Measurements from ENCODE around the gene METTL26.
A peak's percentile ranks its signal among the peaks of the same experiment; 100 is the strongest.
"Not testable (repeated sequence)": the region's sequence is repeated elsewhere in the genome, so short reads cannot be mapped to it uniquely, and the experiment has no call there.

The METTL26 gene

DNA sequence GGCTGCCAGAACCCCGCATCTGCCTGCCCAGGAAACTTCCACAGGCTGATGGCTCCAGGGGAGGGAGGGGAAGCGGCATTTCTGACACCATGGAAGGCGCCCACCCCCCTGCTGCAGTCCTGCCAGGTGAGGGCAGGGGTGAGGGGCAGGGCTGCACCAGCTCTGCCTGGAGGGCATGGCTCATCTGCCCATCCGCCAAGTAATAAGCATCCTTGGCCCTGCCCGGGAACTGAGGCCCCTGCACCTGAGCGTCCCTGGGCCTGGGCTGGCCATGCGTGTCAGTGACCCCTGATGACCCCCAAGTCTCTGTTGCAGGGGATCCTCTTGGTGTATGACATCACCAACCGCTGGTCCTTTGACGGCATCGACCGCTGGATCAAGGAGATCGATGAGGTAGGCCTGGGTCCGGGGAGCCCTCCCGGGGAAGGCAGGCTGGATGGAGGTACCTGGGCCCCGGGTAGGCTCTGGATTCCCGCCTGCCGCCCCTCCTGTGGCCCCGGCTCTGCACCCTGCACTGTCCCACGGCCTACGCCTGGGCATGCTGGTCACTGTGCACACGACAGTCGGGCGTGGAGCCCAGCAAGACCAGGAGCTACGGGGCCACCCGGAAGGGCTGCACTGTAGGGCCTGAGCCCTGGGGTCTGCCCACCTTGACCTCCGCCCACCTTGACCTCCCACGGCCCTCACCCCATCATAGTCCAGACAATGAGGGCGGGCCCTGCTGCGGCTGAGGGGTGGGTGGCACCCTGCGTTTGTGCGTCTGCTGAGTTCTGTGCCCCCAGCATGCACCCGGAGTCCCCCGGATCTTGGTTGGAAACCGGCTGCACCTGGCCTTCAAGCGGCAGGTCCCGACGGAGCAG lies 10.8 kb downstream of the METTL26 start:
- DNase-seq (ENCODE audit: low read depth in 2 of 2) = no peak

DNA sequence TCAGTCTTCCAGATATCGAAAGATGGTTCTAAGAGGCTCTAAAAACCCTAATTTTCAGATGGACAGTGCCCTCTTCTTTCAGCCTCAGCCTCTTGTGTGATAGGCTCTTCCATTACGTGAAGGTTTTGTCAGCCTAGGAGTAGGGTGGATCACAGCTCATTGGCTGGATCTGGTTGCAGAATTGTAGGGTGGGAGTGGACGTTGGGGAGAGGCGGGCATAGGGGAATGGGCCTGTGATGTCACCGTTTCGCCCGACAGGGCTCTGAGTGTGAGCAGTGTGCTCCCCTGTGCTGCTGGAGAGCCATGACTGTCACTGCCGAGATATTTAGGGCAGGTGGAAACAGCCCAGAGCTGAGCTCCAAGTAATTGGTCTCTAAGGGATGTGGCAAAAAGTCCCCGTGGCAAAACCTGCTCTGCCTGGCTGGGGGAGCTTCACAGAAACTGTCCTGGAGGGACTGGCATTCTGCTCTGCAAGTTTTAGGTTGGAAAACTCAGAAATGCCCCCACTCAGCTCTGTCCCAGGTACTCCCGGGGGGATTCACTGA lies 11.5 kb downstream of the METTL26 start:
- DNase-seq (ENCODE audit: low read depth in 2 of 2) = no peak

DNA sequence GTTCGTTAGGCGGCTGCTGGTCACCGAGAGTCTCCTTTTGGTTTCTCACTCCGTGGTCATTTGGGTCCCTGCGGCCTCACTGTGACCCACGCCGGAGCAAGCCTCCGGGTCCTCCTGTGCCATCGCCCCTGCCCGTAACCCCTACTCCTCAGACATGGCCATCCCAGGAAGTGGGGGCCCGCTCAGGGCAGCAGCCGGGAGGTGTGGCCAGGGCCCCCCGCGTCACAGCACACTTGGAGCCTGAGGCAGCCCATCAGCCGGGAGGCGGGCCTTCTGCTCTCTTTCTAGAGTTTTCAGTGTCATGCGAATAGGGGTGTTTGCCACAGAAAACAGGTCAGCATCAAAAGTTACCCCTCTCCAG lies 13.2 kb downstream of the METTL26 start:
- DNase-seq (ENCODE audit: low read depth in 2 of 2) = no peak

DNA sequence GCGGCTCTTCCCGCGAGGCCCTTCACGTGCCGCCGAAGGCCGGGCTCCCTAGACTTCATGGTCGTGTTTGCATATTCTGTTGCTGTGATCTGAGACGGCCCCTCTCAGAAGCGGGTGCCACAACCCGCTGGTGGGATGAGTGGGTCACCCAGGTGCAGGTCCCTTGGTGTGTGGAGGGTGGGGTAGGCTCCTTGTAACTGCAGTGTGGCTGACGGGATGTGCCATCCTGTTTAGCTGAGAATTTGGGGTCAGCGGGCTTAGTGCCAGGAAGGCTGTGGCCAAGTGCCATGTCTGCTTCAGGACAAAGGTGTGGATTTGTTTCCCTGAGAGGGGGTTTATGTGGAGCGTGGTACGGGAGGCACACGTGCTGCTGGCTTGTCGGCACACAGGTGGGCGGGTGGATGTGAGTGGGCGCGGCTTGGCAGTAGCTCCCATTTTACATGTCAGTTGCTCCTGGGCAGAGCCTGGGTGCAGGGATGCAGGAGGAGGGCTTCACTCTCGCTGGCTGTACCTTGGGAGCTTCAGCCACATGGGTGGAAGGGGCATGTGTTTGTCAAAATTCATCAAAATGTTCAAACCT lies 14.5 kb downstream of the METTL26 start:
- DNase-seq (ENCODE audit: low read depth in 2 of 2) = no peak

DNA sequence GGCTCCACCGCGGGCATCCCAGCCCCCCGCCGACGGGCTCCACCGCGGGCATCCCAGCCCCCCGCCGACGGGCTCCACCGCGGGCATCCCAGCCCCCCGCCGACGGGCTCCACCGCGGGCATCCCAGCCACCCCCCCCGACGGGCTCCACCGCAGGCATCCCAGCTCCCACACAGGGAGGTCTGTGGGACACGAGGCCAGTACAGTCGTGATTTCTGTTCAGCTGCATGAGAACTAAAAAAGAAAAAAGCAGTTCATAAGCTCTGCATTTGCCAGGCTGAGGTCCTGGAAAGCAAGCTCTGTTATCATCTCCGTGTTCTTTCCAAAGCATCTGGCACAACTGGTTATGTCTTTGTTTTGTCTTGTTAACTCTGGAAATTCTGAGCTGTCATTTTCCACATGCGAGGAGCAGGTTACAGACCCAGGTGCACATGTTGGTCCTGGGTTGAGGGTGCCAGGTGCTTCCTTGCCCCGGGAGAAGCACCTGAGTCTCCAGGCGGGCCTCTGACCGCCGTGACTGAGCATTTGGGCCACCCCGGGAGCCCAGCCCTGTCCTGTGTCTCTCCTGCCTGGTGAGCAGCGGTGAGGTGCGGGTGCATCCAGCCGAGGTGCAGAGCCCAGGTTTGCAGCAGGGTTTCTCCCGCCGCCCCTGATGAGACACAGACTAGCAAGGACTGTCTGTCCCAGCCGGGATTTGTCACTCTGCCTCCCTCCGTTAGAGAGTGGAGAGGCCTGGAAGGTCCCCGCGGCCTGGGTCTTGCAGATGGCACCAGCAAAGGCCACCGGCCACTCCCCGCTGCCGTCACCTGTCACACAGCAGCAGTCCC lies 15.2 kb downstream of the METTL26 start:
- no peak for DNase-seq (ENCODE audit: low read depth in 2 of 2)

DNA sequence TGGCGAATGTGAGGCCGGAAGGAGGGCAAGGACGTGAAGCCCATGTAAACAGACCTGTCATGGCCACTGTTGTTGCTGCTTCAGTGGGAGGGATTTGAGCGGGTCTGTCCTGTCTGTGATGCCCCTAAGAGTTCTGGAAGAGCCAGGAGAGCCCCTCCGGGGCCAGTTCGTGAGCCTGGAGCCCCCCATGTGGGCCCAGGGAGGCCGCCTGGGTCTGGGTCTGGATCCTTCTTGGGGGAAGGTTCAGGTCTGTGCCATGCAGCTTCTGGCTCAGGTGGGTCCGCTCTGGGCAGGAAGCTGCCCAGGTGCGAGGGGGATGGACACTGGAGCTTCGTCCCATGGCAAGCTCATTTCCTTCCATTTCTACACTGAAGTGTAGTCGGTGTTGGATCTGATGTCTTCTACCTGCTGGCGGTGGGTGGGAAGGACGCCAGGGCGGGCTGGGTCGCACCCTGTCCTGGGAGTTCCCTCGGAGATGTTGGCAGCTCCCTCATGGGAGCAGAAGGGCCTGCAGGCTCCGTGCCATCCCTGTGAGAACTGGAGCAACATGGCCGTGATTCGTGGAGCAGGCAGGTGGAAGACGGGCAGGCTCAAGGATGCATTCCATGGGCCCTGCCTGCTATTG lies 16.5 kb downstream of the METTL26 start:
- DNase-seq (ENCODE audit: low read depth in 2 of 2) = no peak

DNA sequence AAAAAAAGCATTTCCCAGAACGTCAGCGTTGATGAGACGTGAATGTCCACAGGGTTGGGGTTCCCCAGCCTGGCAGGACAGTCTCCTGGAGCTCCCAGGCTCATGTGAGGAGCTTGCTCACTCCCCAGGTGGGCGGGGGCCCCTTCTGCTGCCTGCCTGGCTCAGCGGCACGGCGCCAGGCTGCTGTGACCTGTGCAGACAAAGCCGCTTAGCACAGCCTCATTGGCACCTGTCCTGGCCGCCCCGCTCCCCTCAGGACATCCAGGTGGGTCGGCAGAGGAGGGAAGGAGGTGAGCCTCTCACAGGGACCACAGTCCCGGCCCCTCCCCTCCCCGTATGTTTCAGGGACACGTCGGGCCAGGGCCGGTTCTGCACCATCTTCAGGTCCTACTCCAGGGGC lies 18.2 kb downstream of the METTL26 start:
- DNase-seq (ENCODE audit: low read depth in 2 of 2) = no peak

DNA sequence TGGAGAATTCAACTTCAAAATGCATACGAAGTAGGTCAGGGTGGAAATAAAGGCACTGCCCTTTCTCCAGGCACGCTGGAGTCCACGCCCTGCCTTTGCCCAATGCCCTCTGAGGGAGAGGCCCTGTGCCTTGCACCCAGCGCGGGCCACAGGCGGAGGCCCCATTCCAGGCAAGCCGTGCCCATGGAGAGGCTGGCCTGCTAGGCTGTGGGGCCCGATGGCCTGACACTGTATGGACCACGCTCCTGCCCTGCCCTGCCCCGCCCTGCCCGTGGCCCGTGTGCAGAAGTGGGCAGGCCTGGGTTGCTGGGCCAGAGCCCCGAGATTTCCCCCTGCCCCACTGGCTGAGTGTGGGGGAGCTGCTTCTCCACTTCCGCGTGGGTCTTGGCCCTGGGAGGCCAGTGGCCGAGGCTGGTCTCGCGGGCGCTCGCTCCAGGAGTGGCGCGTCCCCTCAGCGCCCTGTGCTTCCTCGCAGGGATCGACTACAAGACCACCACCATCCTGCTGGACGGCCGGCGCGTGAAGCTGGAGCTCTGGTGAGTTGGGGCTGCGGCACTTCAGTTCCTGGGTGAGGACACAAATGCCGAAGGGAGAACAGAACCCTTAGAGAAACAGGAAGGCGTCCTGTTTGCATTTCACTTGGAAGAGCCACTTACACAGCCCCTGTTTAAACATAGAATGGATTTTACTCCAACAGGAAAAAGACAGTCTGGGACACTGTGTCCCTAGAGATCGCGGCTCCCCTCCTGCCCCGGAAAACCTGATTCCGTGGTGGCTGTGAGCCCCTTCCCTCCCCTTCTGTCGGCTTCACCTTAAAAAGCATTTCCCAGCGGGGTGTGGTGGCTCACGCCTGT lies 19.1 kb downstream of the METTL26 start:
- no peak for DNase-seq (ENCODE audit: low read depth in 2 of 2)

DNA sequence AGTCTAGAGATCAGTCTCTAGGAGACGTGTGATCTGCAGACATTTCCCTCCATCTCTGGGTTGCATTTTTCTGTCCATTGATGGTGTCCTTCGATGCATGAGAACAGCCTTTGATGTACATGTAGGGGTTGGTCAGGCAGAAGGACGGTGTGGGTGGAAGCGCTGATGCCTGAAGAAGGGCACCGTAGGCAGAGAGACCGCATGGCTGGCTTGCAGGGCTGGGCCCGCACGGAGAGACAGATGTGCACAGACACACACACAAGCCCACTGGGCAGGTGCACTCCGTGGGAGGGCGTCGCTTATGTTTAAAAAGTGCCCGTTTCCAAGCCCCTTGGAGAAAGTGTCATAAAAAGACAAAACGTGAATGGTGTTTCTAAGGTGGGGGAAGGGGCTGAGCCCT lies 21.0 kb downstream of the METTL26 start:
- DNase-seq (ENCODE audit: low read depth in 2 of 2) = no peak

DNA sequence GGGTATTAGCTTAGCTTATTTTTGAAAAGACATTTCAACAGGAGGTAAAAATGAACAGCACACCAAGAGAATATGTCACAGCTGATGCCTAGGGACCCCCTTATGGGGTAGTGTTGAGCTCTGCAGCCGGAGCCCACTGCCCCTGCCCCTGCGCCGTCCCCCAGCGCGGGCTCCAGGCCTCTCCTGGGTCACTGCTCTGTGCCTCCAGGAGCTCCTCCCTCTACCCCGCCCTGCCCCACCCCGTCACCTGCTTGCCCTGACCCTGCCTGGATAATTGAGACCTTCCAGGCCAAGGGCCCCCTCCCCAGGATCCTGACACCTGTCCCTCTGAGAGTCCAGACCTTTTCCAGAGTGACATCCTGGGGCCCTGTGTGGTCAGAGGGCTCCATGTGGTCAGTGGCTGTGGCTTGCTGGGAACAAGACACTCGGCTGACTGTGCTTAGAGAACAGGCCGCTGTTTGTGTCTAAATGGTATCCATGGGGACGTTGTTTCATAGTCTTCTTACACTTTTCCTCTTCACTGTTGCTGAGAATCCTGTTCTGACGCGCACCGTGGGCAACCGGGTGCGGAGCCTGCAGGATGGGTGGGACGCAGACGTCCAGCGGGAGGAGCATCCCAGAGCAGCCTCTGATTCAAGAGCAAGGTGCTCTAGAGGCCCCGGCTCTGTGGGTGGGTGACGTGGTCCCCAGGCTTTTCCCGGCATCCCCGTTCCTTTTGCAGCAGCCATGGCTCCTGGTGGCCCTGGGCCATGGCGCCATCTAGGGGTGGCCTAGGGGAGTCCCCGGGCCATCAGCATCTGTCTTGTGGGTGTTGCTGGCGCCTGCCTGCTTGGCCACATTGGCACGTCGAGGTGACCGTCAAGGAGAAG lies 25.4 kb downstream of the METTL26 start:
- DNase-seq (ENCODE audit: low read depth in 2 of 2) = peak; percentile 55 to 59

DNA sequence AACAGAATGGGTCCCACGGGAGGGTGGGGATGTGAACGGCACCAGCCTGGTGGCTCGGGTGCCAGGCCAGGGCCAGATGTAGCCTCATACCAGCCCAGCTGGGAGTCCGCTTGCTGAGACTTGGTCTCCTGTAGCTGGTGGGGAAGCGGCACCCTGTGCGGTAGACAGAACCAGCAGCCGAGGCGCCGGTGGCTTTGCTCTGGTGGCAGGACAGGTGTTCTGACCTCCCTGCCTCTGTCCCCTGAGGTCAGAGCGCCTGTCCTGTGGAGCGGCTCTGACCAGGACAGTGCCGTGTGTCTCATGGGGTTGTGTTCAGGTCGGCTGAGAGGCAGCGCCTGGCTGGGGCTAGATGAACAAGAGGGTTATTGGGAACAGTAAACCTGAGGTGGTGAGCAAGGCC lies 26.1 kb downstream of the METTL26 start:
- no peak for DNase-seq (ENCODE audit: low read depth in 2 of 2)

DNA sequence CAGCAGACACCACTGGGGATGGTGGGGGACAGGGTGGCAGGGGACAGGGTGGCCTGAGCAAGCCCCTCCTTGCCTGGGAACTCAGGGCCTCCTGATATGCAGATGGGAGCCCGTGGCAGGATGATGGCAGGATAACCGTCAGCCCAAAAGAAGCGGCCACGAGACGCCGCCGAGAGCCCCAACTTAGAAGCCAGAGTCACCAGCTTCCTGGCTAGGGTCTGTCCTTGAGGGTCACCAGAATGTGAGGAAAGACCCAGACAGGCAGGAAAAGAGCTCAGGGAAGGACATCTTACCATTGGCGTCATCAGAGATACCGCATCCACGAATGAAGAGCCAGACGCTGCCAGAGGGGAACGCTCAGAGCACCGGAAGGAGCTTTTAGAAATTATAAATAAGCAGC lies 26.8 kb downstream of the METTL26 start:
- DNase-seq (ENCODE audit: low read depth in 2 of 2) = no peak

DNA sequence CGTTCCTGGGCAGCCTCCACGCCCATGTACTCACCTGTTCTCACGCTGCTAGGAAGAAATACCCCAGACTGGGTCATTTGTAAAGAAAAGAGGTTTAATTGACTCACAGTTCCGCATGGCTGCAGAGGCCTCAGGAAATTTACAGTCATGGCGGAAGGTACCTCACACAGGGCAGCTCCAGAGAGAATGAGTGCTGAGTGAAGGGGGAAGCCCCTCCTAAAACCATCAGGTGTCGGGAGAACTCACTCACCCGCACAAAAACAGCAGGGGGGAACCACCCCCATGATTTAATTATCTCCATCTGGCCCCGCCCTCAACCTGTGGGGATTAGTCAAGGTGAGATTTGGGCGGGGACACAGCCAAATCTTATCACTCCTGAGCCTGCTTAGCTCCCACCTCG lies 28.1 kb downstream of the METTL26 start:
- DNase-seq (ENCODE audit: low read depth in 2 of 2) = peak in 1 of 2 donors; percentile 39

DNA sequence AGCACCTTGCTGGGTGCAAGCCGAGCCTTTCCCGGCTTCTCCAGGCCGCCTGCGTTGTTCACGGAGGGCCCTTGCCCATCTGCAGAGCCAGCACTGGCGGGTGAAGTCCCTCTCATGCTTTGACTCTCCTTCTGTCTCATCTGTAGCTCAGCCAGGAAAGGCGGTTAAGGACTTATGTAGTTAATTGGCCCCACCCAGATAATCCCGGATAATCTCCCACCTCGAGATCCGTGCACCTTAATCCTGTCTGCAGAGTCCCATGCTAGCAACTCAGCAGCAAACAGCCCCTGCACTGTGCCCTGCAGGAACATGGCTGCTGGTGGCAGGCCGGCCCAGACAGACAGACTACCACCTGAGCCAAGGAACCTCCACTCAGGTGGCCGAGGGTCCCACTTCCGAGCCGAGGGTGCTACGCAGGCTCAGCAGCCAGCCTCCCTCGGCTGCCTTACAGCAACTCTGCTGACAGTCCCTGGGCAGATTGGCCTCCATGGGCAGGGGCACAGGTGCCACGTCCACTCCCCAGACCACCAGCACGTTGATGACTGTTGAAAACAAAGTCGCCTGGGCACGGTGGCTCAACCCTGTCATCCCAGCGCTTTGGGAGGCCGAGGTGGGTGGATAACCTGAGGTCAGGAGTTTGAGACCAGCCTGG lies 29.3 kb downstream of the METTL26 start:
- no peak for DNase-seq (ENCODE audit: low read depth in 2 of 2)

DNA sequence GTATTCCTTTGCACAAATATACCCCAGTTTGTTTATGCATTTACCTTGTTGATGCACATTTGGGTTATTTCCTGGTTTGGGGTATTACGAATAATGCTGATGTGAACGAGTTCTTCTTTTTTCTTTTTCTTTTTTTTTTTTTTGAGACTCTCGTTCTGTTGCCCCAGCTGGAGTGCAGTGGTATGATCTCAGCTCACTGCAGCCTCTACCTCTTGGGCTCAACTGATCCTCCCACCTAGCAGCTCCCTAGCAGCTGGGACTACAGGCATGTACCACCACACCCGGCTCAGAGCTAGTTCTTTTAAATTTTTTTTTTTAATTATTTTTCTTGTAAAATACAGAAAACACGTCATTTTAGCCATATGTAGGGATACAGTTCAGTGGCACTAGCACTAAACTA lies 32.2 kb downstream of the METTL26 start:
- no peak for DNase-seq (ENCODE audit: low read depth in 2 of 2)

DNA sequence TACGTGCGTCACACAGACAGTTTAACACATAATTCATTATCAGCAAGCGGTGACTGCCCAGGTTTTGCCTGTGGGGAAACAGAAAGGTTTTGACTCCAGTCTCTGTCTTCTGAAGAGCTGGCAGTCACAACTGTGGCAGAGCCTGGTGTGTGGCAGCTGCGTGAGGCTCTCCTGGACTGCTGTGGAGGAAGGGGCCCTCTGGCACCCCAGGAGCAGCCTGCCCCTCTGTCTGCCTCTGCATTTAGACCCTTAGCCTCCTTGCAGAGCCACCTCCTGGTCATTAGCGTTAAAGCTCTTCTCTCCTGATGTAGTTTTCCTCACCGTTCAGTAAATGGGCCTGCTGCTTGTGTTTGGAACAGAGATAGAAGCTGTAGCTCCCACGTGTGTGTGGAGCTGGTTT lies 35.3 kb downstream of the METTL26 start:
- no peak for DNase-seq (ENCODE audit: low read depth in 2 of 2)

DNA sequence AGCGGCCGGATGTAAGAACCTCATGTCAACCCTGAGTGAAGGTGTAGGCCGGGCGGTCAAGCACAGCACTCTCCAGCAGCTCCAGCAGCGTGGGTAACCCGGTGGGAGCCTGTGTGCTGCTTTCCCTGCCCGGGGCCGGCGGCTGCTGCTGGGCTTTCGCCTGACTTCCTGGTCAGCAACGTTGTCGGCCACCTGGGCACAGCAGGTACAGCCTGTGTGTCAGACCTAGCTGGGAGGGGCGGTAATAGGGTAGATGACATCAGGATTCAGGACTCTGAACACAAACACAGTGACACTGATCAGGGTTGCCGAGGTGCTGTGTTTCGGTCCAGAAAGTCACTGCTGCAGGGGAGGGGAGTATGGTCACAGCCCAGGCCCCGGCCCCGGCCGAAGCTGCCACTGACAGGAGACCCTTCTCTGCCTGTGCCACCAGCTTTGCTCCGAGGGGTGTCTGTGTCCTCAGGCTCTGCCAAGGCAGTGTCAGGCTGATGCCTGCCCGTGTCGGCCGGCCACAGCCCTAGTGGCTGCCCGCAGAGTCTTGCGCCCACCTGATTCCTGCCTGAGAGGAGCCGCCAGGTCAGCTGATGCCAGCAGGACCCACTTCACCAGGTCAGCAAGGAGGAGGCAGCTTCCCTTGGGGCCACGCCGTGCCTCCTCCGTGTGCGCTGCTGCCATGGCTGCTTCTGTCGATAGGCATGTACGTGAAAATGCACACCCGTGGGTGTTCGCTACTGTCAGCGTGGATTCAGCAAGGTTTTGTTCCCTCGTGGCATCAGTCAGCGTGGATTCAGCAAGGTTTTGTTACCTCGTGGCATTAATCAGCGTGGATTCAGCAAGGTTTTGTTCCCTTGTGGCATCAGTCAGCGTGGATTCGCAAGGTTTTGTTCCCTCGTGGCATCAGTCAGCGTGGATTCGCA lies 37.0 kb downstream of the METTL26 start:
- no peak for DNase-seq (ENCODE audit: low read depth in 2 of 2)

DNA sequence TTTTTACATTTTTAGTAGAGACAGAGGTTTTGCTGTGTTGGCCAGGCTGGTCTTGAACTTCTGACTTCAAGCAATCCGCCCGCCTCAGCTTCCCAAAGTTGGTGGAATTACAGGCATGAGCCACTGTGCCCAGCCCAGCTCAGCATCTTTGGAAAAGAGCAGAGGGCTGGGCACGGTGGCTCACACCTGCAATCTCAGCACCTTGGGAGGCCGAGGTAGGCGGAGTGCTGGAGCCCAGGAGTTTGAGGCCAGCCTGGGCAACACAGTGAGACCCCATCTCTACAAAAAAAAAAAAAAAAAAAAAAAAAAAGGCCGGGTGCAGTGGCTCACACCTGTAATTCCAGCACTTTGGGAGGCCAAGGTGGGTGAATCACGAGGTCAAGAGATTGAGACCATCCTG lies 38.5 kb downstream of the METTL26 start:
- DNase-seq (ENCODE audit: low read depth in 2 of 2) = not testable (repeated sequence)

DNA sequence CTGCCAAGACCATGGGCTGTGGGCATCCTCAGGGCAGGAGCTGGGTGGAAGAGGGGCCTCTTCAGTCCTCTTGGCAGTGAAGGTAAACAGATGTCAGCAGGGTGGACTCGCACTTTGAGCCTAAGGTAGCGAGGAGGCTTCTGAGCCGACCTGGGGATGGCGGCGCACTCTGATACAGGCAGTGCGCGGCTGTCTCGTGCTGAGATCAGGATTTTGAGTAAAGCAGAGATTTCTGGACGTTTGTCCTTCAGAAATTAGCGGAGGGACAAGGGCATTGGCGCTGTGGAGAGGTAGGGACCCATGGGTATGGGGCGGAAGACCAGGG lies 39.4 kb downstream of the METTL26 start:
- no peak for DNase-seq (ENCODE audit: low read depth in 2 of 2)

Measured in stimulated activated CD8-positive, alpha-beta memory T cell treated with anti-CD3 and anti-CD28 coated beads, Interleukin-2, amount 100 ng/mL, for 48 hours (primary cell).